Measurements from ENCODE around the gene WDR89.
"Not testable (repeated sequence)": the region's sequence is repeated elsewhere in the genome, so short reads cannot be mapped to it uniquely, and the experiment has no call there.

WDR89 gene

GRCh38 chr14:63673255-63673654 is 31.6 kb upstream of the WDR89 start:
- H3K27me3 ChIP-seq (ENCODE audit: control insufficient read depth in 1 of 2, insufficient read depth in 2 of 2, low read length in 2 of 2), result no peaks in the 10 kb centered on the region
- no peaks in the 10 kb centered on the region for H3K9me3 ChIP-seq (ENCODE audit: control insufficient read depth in 1 of 2, low read length in 2 of 2)
- no peak overlapping the region for H3K4me3 ChIP-seq (ENCODE audit: low read depth in 1 of 2, low read length in 2 of 2)
- no peaks in the 10 kb centered on the region for H3K36me3 ChIP-seq (ENCODE audit: control insufficient read depth in 1 of 2, insufficient read depth in 2 of 2, low read length in 2 of 2)
- no peak overlapping the region for H3K9ac ChIP-seq (ENCODE audit: low read depth in 1 of 2, low read length in 2 of 2)
- H3K27ac ChIP-seq (ENCODE audit: low read depth, low read length), result no peak overlapping the region
- peaks cover 0 to 13% of the 10 kb centered on the region in 2 donors for H3K4me1 ChIP-seq (ENCODE audit: control insufficient read depth in 1 of 2, insufficient read depth in 2 of 2, low read length in 2 of 2)

- H3K9me3 ChIP-seq (ENCODE audit: control insufficient read depth in 1 of 2, low read length in 2 of 2), result no peaks in the 10 kb centered on the region
- no peak overlapping the region for H3K27ac ChIP-seq (ENCODE audit: low read depth, low read length)
- no peak overlapping the region for H3K4me3 ChIP-seq (ENCODE audit: low read depth in 1 of 2, low read length in 2 of 2)
- H3K36me3 ChIP-seq (ENCODE audit: control insufficient read depth in 1 of 2, insufficient read depth in 2 of 2, low read length in 2 of 2), result no peaks in the 10 kb centered on the region
- H3K4me1 ChIP-seq (ENCODE audit: control insufficient read depth in 1 of 2, insufficient read depth in 2 of 2, low read length in 2 of 2), result peaks cover 0 to 7% of the 10 kb centered on the region in 2 donors
- H3K27me3 ChIP-seq (ENCODE audit: control insufficient read depth in 1 of 2, insufficient read depth in 2 of 2, low read length in 2 of 2), result no peaks in the 10 kb centered on the region
- H3K9ac ChIP-seq (ENCODE audit: low read depth in 1 of 2, low read length in 2 of 2), result no peak overlapping the region
Observed at GRCh38 chr14:63672417-63673180, 30.9 kb upstream of the WDR89 start.

GRCh38 chr14:63671987-63672386 is 30.3 kb upstream of the WDR89 start:
- H3K36me3 ChIP-seq (ENCODE audit: control insufficient read depth in 1 of 2, insufficient read depth in 2 of 2, low read length in 2 of 2), result no peaks in the 10 kb centered on the region
- H3K9ac ChIP-seq (ENCODE audit: low read depth in 1 of 2, low read length in 2 of 2), result no peak overlapping the region
- H3K9me3 ChIP-seq (ENCODE audit: control insufficient read depth in 1 of 2, low read length in 2 of 2), result no peaks in the 10 kb centered on the region

GRCh38 chr14:63670692-63671091 is 29.0 kb upstream of the WDR89 start:
- Histone ChIP-seq H3K27me3 (ENCODE audit: control insufficient read depth in 1 of 2, insufficient read depth in 2 of 2, low read length in 2 of 2) (no peaks in the 10 kb centered on the region), H3K4me1 (ENCODE audit: control insufficient read depth in 1 of 2, insufficient read depth in 2 of 2, low read length in 2 of 2) (peaks cover 0 to 5% of the 10 kb centered on the region in 2 donors), H3K27ac (ENCODE audit: low read depth, low read length) (no peak overlapping the region), H3K9ac (ENCODE audit: low read depth in 1 of 2, low read length in 2 of 2) (no peak overlapping the region), H3K4me3 (ENCODE audit: low read depth in 1 of 2, low read length in 2 of 2) (no peak overlapping the region), H3K36me3 (ENCODE audit: control insufficient read depth in 1 of 2, insufficient read depth in 2 of 2, low read length in 2 of 2) (no peaks in the 10 kb centered on the region), H3K9me3 (ENCODE audit: control insufficient read depth in 1 of 2, low read length in 2 of 2) (no peaks in the 10 kb centered on the region)

More at GRCh38 chr14:63671987-63672386, 30.3 kb upstream of the WDR89 start:
- Histone ChIP-seq H3K4me3 (ENCODE audit: low read depth in 1 of 2, low read length in 2 of 2) (no peak overlapping the region), H3K27me3 (ENCODE audit: control insufficient read depth in 1 of 2, insufficient read depth in 2 of 2, low read length in 2 of 2) (no peaks in the 10 kb centered on the region), H3K4me1 (ENCODE audit: control insufficient read depth in 1 of 2, insufficient read depth in 2 of 2, low read length in 2 of 2) (peaks cover 0 to 5% of the 10 kb centered on the region in 2 donors), H3K27ac (ENCODE audit: low read depth, low read length) (no peak overlapping the region)

DNA sequence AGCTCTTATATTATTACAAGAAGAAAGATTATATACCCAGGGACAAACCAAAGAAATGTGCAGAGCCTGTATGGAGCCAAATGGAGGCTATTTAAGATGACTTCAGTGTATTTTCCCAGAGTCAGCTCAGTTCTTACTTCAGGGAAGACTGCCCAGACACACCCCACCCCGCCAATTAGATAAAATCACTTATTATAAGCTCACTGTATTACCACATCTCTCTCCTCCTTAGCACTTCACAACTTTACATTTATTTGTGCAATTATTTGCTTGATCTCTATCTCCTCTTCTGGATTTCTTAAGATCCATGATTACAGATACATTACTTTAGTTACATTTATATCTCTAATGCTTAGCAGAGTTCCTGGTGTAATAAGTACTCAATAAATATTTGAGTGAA is 24.7 kb upstream of the WDR89 start:
- no peaks in the 10 kb centered on the region for H3K27me3 ChIP-seq (ENCODE audit: control insufficient read depth in 1 of 2, insufficient read depth in 2 of 2, low read length in 2 of 2)
- H3K9ac ChIP-seq (ENCODE audit: low read depth in 1 of 2, low read length in 2 of 2), result no peak overlapping the region
- no peak overlapping the region for H3K4me3 ChIP-seq (ENCODE audit: low read depth in 1 of 2, low read length in 2 of 2)
- H3K36me3 ChIP-seq (ENCODE audit: control insufficient read depth in 1 of 2, insufficient read depth in 2 of 2, low read length in 2 of 2), result no peaks in the 10 kb centered on the region
- H3K4me1 ChIP-seq (ENCODE audit: control insufficient read depth in 1 of 2, insufficient read depth in 2 of 2, low read length in 2 of 2), result no peaks in the 10 kb centered on the region
- H3K9me3 ChIP-seq (ENCODE audit: control insufficient read depth in 1 of 2, low read length in 2 of 2), result no peaks in the 10 kb centered on the region
- H3K27ac ChIP-seq (ENCODE audit: low read depth, low read length), result no peak overlapping the region

- H3K9me3 ChIP-seq (ENCODE audit: control insufficient read depth in 1 of 2, low read length in 2 of 2), result no peaks in the 10 kb centered on the region
- H3K27me3 ChIP-seq (ENCODE audit: control insufficient read depth in 1 of 2, insufficient read depth in 2 of 2, low read length in 2 of 2), result no peaks in the 10 kb centered on the region
- no peaks in the 10 kb centered on the region for H3K36me3 ChIP-seq (ENCODE audit: control insufficient read depth in 1 of 2, insufficient read depth in 2 of 2, low read length in 2 of 2)
- H3K27ac ChIP-seq (ENCODE audit: low read depth, low read length), result no peak overlapping the region
- no peaks in the 10 kb centered on the region for H3K4me1 ChIP-seq (ENCODE audit: control insufficient read depth in 1 of 2, insufficient read depth in 2 of 2, low read length in 2 of 2)
- H3K9ac ChIP-seq (ENCODE audit: low read depth in 1 of 2, low read length in 2 of 2), result no peak overlapping the region
- H3K4me3 ChIP-seq (ENCODE audit: low read depth in 1 of 2, low read length in 2 of 2), result no peak overlapping the region
Observed at GRCh38 chr14:63663428-63664341, 22.0 kb upstream of the WDR89 start.

GRCh38 chr14:63662776-63663175 is 21.1 kb upstream of the WDR89 start:
- Histone ChIP-seq H3K4me3 (ENCODE audit: low read depth in 1 of 2, low read length in 2 of 2) (no peak overlapping the region), H3K9me3 (ENCODE audit: control insufficient read depth in 1 of 2, low read length in 2 of 2) (no peaks in the 10 kb centered on the region), H3K36me3 (ENCODE audit: control insufficient read depth in 1 of 2, insufficient read depth in 2 of 2, low read length in 2 of 2) (no peaks in the 10 kb centered on the region), H3K27ac (ENCODE audit: low read depth, low read length) (no peak overlapping the region), H3K27me3 (ENCODE audit: control insufficient read depth in 1 of 2, insufficient read depth in 2 of 2, low read length in 2 of 2) (no peaks in the 10 kb centered on the region), H3K4me1 (ENCODE audit: control insufficient read depth in 1 of 2, insufficient read depth in 2 of 2, low read length in 2 of 2) (no peaks in the 10 kb centered on the region), H3K9ac (ENCODE audit: low read depth in 1 of 2, low read length in 2 of 2) (no peak overlapping the region)

GRCh38 chr14:63661881-63662280 is 20.2 kb upstream of the WDR89 start:
- not testable (repeated sequence) for H3K9me3 ChIP-seq (ENCODE audit: control insufficient read depth in 1 of 2, low read length in 2 of 2); H3K4me1 ChIP-seq (ENCODE audit: control insufficient read depth in 1 of 2, insufficient read depth in 2 of 2, low read length in 2 of 2); H3K27me3 ChIP-seq (ENCODE audit: control insufficient read depth in 1 of 2, insufficient read depth in 2 of 2, low read length in 2 of 2); H3K4me3 ChIP-seq (ENCODE audit: low read depth in 1 of 2, low read length in 2 of 2); H3K27ac ChIP-seq (ENCODE audit: low read depth, low read length); H3K36me3 ChIP-seq (ENCODE audit: control insufficient read depth in 1 of 2, insufficient read depth in 2 of 2, low read length in 2 of 2); H3K9ac ChIP-seq (ENCODE audit: low read depth in 1 of 2, low read length in 2 of 2)

GRCh38 chr14:63659726-63660125 is 18.1 kb upstream of the WDR89 start:
- H3K36me3 ChIP-seq (ENCODE audit: control insufficient read depth in 1 of 2, insufficient read depth in 2 of 2, low read length in 2 of 2), result no peaks in the 10 kb centered on the region
- no peaks in the 10 kb centered on the region for H3K27me3 ChIP-seq (ENCODE audit: control insufficient read depth in 1 of 2, insufficient read depth in 2 of 2, low read length in 2 of 2)
- no peak overlapping the region for H3K9ac ChIP-seq (ENCODE audit: low read depth in 1 of 2, low read length in 2 of 2)
- no peaks in the 10 kb centered on the region for H3K9me3 ChIP-seq (ENCODE audit: control insufficient read depth in 1 of 2, low read length in 2 of 2)
- no peak overlapping the region for H3K27ac ChIP-seq (ENCODE audit: low read depth, low read length)
- H3K4me3 ChIP-seq (ENCODE audit: low read depth in 1 of 2, low read length in 2 of 2), result no peak overlapping the region
- H3K4me1 ChIP-seq (ENCODE audit: control insufficient read depth in 1 of 2, insufficient read depth in 2 of 2, low read length in 2 of 2), result no peaks in the 10 kb centered on the region

- H3K27me3 ChIP-seq (ENCODE audit: control insufficient read depth in 1 of 2, insufficient read depth in 2 of 2, low read length in 2 of 2), result no peaks in the 10 kb centered on the region
- no peaks in the 10 kb centered on the region for H3K9me3 ChIP-seq (ENCODE audit: control insufficient read depth in 1 of 2, low read length in 2 of 2)
- no peak overlapping the region for H3K4me3 ChIP-seq (ENCODE audit: low read depth in 1 of 2, low read length in 2 of 2)
- no peak overlapping the region for H3K27ac ChIP-seq (ENCODE audit: low read depth, low read length)
- no peak overlapping the region for H3K9ac ChIP-seq (ENCODE audit: low read depth in 1 of 2, low read length in 2 of 2)
- no peaks in the 10 kb centered on the region for H3K4me1 ChIP-seq (ENCODE audit: control insufficient read depth in 1 of 2, insufficient read depth in 2 of 2, low read length in 2 of 2)
- no peaks in the 10 kb centered on the region for H3K36me3 ChIP-seq (ENCODE audit: control insufficient read depth in 1 of 2, insufficient read depth in 2 of 2, low read length in 2 of 2)
Observed at GRCh38 chr14:63656194-63656593, 14.5 kb upstream of the WDR89 start.
